HG03342 (cell line): ENCODE data around the gene PAX8.

Experiments used
- ATAC-seq: cut with Tn5 transposase; IDR thresholded peaks from one replicate; pipeline ENCODE4 v1.9.1; 2021; ENCODE audit warnings: mild to moderate bottlenecking, moderate library complexity; ENCODE audit not compliant: unreplicated experiment

The PAX8 gene

DNA sequence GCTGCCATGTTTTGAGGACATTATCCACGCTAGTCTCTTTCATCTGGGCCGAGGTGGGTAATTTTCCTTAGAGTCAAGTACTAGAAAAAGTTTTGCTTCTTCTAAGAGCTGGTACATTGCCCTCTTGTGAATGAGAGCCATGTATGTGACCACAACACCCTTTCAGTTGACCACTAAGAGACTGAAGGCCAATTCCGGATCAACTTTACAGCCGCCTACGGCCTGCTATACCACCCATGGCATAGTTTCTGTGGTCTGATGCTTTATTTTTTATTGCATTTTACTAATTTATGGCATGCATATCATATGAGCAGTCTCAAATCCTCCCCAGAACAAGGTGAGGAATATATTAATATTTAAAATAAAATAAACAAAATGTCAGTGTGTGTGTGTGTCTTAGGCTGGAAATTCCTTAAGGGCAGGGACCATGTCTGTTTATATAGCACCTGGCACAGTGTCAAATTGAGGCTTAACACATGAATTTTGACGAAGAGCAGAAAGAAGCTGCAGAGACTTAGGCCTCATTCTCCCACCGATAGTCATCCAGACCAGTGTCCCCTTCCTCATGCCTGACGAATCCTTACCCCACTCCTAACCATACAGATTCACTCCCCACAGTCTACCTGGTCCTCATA lies 69.6 kb downstream of the PAX8 start:
- ATAC-seq = no peak

DNA sequence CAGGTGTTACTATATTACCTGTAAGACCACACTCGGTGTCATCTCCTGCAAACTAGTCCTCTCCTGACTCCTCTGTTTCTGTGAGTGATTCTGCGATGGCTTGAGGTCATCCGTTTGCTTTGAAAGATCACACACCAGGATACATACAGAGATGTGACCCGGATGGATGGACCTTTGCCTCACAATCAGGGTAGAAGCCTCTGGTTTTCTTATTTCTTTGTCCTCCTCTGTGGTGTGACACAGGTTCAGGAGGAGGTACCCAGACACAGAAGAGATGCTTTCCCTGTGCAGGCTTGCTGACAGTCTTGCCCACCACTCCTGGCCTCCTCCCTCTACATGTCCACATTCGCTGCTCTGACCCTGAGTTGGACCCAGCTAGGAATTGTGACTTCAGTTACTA lies 70.3 kb downstream of the PAX8 start:
- no peak for ATAC-seq

DNA sequence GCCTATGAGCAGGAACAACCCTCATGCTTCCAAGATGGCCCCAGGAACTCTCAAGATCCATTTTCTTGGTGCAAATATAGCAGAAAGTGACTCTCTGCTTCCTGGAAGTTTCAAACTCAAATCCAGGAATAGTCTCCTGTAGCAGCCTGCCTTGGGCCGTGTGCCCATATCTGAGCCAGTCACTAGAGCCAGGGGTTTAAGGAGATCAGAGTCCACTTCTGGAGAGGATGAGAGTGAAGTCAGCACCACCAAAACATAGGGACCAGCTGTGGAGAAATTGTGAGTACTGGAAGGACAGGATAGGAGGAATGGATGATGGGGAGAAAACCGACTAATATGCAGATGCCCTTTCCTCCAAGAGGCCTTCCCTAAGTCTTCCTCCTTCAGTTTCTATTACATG lies 71.7 kb downstream of the PAX8 start:
- no peak for ATAC-seq

DNA sequence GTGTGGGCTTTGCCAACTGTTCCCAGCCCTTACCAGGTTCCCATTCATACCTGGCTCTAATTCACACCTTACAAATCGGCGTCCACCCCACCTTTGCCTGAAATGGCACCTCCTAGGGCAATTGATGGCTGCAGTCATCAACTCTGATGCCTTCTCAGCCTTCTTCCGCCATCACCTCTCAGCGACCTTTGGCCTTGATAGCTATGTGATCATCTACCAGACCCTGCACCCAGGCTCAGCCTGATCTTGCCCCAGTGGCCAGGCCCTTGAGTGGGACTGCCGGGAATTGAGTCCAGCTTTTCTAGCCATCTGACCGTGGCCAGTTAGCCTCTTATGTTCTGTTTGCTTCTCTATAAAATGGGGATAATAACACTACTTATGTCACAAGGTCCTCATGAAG lies 72.5 kb downstream of the PAX8 start:
- ATAC-seq = no peak

DNA sequence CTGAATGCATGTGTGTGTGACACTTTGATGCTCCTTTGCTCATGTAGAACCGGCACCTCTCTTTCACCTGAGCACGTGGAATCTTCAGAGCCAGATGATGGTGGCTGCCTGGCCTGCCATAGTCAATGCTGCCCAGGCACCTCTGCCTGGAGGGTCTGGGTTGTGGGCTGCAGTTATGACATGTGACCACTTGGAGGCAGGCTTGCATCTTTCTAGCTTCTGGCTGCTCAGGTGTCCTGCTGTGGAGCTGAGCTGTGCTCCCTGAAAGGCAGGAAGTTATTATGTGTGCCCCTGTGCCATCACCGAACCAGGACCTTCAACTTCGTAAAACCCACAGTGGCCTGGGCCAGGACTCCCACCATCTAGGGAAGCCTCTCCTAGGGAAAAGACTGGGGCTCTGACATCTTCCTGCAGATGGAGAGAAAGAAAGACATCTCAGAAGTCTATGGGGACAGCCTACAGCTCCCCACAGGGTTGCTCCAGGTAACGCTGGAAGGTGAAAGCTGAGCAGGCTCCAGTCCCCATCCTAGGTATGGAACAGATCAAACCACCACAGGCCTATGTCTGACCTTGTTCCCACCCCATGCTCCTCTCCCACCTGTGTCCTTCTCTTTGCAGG lies 74.7 kb downstream of the PAX8 start:
- peak; percentile 89 for ATAC-seq

DNA sequence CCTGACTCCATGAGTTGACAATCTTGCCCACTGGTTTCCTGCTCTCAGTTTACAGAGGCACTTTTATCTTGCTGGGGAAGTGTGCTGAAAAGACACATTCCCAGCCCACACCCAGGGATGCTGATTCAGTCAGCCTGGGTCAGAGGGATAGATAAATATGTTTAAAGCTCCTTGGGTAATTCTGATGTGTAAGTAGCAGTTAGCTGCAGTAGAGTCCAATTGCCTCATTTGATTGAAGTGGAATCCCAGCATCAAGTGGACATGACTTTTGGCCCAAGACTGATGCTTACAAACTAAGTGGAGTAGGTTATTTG lies 75.5 kb downstream of the PAX8 start:
- no peak for ATAC-seq

DNA sequence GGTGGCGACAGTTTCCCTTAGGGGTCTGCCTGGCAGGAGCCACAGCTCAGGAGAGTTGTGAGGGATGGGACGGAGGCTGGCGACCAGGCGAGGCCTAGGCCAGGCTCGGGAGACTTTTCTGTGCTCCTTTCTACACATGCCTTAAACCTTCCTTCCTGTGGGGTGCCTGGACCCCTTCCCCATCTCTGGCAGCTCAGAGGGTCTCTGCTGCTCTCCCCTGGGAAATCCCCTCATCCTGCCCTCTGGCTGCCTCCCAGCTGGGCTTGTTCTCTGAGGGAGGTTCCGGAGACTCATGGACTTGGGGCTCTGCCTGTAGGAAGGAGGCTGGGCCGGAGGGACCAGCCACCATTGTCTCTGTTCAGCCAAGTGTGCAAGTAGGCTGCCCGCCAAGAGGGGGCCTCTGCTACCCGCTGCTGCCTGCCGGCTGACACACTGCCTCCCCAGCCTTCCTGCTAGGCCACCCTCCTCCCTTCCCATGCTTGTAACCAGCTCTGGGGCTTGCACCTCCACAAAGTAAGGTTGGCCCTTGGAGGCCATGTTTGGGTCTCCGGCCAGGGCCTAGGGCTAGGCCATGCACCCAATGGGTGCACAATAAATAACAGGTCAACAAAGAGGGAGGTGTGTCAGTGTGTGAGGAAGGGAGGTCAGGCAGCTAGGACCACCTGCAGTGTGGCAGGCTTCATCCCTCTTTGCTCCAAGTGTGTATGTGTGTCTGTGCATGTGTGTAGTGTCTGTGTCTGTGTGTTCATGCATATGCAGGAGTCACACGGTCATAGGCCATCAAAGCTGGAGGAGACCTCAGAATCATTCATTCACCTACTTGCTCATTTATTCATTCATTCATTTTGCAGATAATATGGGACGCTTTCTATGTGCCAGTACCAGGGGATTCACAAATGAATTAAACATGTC lies 76.2 kb downstream of the PAX8 start:
- ATAC-seq = no peak

DNA sequence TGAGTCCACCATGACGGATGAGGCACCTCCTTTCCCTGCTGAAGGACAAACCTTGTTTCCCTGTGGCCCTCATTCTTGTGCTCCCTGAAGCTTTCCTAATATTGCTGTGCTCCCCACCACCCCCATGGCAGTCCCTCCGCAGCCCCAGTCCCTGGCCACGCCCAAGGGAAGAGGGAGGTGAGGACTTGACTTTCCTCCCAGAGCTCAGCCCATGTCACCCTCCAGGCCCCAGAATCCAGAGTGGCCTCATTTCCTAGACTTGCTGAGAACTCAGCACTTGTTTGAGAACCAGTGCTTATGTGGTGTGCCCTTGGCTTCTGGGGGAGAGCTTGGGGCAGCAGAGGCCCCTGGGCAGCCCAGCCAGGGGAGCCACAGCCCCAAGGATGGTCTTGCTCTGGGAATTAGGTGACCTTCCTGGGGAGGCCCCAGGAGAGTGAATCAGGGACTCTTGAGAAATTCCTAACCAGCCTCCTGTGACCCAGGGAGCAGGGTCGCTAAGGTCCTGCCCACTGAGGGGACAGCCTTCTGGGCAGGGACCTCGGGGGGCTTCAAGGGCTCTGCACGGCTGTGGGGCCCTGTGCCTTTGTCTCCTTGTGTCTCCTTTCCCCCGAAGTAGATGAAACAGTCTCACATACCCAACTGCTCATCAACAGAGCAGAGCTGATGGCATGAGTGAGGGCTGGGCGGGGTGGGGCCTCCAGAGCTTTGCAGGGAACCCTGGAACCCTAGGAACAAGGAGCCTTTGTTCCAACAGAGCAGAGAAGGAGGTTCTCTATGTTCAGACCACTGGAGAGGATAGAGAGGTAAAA lies 77.0 kb downstream of the PAX8 start:
- no peak for ATAC-seq

DNA sequence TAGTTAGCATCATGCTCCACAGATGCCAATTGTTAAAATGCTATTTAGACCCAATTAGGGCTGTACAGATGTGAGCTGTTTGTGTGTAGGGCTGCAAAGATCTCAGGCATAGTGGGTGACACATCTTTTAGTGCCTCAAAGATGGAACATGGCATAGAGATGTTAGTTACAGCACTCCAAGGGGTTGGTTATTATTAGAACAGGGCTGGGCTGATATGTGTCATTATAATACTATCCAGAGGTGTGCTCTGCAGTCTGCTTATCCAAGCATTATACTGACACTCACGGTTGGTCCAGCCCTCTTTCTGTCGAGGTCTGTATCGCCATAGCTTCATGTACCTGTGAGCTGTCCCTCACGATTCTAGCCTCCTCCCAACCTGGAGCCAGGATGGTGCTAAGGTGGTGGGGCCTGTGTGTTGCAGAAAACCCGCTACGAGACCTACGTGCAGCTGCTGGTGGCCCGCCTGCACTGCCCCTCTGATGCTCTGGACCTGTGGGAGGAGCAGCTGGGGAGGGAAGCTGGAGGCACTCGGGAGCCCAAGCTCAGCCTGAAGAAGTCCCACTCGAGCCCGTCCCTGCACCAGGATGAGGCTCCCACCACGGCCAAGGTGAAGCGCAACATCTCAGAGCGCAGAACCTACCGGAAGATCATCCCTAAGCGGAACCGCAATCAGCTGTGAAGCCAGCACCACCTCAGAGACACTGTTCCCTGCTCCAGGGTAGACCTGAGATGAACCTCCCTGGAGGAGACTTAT lies 77.8 kb downstream of the PAX8 start:
- no peak for ATAC-seq

DNA sequence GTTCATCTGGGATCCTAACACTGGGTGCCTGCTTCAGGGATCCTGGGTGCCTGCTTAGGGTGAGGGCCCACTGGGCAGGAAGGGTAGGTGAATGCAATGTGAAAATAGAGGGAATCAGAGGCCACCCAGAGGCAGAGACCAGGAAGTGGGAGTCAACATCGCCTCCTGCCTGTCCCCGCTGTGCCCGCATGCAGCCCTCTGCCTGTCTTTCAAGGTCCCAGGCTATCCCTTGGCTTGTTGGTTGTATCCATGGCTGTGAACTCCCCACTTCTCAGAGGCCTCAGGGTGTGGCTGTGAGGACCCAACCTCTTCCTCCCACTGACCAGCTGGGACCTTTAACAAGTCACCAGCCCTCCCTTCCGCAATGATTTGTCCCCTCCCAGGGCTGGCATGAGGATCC lies 78.5 kb downstream of the PAX8 start:
- ATAC-seq = no peak

DNA sequence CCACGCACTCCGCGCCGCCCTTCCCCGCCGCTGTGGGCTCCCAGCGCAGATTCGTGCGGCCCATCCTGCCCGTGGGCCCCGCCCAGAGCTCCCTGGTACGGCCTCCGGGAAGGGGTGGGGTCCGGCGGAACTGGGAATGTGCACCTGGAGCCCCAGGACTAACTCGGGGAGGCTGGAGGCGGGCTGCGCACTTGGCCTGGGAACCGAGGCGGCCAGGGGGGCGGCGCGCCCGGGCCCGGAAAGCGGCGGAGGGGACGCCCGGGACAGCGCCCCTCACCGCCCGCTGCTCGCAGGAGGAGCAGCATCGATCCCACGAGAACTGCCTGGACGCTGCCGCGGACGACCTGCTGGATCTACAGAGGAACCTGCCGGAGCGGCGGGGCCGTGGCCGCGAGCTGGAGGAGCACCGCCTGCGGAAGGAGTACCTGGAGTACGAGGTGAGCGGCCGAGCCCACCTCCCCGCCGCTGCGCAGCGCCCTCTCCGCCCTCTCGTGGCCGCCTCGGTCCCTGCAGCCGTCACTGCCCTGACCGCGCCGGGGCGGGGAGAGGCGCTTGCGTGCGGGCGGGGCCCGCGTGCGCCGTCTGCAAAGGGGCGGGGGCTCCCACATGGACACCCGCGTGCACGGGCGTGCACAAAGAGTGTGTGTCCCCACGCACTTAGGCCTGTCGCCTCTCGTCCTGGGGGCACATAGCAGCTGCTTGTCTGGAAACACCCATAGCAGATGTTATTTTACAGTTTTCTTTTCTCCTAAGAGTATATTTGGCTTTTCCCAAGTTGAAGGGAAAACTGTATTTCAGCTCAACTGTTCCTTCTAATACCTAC lies 79.7 kb downstream of the PAX8 start:
- no peak for ATAC-seq

DNA sequence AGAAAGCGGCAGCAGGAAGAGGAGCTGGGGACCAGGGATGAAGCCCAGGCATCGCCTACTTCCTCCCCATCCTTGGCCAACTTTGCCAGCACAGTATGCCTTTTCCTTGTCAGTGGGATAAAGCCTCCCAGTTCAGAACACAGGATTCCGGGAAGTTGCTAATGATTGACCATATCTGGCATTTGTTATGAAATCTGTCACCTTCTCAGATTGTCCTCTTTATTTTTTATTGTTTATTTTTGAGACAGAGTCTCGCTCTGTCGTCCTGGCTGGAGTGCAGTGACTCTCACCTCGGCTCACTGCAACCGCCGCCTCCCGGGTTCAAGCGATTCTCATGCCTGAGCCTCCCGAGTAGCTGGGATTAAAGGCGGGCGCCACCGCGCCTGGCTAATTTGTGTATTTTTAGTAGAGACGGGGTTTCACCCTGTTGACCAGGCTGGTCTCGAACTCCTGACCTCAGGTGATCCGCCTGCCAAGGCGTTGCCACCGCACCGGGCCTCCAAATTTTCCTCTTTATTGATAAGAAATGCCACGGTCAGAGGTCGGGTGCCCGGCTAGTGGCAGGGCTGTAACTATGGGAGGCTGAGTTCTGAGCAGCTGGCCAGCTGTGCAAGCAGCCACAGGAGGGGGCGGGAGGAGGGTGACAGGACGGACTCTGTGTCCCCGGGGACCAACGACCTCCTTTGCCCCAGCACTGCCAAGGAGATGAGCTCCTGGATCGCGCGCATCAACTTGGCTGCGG lies 80.5 kb downstream of the PAX8 start:
- no peak for ATAC-seq

DNA sequence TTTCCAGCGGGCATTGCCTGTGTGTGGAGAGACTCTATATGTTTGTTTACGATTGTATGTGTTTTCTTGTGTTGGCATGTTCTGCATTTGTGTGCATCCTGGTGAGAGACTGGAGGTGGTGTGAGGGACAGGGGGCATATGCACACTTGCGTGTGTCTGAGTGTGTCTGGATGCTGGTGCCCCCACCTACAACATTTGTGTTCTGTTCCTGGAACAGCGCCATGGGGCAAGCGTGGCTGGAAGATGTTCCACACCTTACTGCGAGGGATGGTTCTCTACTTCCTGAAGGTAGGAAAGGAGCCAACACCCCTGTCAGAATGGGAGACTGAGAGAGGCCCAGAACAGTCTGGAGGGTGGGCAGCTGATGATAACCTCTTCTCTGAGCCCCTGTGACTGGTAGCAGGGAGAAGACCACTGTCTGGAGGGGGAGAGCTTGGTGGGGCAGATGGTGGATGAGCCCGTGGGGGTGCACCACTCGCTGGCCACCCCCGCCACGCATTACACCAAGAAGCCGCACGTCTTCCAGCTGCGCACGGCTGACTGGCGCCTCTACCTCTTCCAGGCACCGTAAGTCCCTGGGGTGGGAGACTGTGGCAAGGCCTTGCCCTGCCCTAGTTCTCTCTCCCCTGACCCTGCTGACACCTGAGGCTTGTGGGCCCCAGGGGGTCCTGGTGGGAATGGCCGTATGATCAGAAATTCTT lies 81.2 kb downstream of the PAX8 start:
- no peak for ATAC-seq

DNA sequence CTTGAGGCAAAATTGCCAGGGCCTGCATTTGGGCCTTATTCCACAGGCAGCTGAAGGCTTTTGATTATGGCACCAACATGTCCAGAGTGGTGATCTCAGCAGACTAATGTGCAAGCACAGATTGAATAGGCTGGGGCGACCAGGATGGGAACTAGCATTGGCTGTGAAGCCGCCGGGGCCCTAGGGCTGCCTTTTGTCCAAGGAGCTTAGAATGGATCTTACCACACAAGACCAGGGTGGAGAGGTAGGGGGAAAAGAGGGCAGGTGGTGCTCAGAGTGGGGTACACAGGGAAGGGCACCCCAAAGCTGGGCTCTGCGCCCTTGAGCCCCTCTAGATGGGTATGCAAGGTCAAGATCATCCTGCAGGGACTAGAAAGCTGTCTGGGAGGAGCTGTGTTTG lies 81.9 kb downstream of the PAX8 start:
- no peak for ATAC-seq

DNA sequence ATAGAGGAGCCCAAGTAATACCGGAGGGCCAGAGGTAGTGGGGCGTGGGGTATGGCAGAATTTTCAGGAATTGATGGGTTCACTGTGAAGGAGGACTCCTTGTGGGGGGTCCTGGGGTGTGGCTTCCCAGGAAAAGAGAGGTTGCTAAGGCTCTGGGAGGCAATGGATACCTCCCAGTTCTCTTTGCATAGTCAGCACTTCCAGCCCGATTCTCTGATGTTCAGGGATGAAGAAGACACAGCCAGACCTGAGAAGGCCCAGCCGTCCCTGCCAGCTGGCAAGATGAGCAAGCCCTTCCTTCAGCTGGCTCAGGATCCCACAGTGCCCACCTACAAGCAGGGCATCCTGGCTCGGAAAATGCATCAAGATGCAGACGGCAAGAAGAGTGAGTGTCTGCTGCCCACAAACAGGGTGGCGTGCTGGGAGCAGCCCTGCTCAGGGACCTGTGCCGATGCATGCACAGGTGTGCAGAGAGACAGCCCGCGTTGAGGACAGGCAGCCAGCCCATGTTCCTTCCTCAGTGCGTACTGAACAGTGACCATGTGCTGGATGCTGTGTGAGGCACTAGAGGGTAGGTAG lies 82.7 kb downstream of the PAX8 start:
- no peak for ATAC-seq

DNA sequence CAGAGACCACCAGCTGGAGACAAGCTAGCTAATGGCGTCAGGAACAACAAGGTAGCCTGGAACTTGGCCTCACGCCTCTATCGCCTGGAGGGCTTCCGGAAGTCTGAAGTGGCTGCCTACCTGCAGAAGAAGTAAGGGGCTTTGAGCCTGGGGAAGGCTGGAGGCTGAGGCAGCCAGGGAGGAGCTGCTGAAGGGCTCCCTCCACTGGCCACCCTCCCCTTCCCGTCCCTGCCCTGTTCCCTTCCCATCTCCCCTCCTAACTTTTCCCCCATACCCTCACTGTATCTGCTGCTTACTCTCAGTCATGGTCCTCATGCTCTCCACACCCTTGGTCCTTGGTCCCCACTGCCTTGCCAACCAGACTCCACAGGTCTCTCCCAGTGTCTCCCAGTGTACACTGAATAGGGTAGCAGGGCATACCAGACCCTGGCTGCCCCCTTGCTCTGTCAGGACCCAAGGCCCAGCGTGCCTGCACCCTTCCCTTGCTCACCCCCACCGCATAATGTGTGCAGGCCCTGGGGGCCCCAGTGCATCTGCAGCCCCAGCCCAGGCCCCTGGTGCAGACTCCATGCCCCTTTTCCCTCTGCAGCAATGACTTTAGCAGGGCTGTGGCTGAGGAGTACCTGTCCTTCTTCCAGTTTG lies 86.1 kb downstream of the PAX8 start:
- ATAC-seq = no peak

DNA sequence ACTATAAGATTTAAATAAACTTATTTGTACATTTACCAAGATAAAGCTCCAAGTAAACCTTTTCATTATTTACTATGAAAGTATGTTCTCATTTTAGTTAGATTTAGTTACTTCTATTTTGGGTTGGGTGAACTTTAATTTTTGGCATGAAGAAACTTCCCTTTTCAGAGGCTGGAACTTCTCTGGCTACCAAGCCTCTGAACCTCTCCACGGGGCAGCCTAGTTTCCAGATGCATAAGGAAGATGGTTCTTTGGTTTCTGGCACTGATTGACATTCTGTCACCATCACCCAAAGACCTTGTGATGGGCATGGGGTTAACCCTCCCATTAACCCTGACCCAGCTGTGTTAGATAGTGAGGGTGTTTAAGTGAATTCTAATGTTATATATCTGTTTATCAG lies 87.8 kb downstream of the PAX8 start:
- ATAC-seq = no peak

DNA sequence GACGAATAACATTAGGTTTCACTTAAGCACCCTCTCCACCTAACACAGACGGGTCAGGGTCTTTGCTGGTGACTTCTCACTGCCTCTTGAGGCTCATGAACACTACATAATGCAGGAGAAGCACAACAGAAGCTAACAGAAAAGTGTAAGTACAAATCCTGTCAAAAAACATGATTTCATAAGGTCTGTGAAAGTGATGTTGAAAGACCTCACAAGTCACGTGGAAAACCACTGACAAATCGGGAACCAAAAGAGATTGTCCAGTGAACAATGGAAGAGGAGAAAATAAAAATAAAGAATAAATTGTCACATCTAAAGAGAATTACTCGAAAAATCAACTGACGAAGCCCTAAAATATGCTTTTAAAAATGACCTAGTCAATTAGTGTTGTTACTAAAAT lies 91.0 kb downstream of the PAX8 start:
- no peak for ATAC-seq
